GM10847 (cell line): ENCODE results near the gene ZGLP1.
A peak's percentile ranks its signal among the peaks of the same experiment; 100 is the strongest.

Experiments used
- POLR2A ChIP-seq: IDR thresholded peaks from 2 replicates; pipeline ENCODE4 v1.6.1; 2011; ENCODE audit not compliant: insufficient read length; ENCODE audit errors: extremely low read depth

Gene ZGLP1

GRCh38 chr19:10317045-10317856, 7.6 kb upstream of the ZGLP1 start:
- no peak for TF ChIP-seq POLR2A

GRCh38 chr19:10316229-10317044, 6.8 kb upstream of the ZGLP1 start:
- no peak for TF ChIP-seq POLR2A

GRCh38 chr19:10315335-10316214, 6.0 kb upstream of the ZGLP1 start, which contains the start of gene FDX2:
FDX2 (minus strand) TSS chr19:10316015; CDS start chr19:10315996, 19 bp downstream.
- TF ChIP-seq POLR2A, result peak; percentile 72

GRCh38 chr19:10306327-10306726, 3.3 kb downstream of the ZGLP1 start:
- TF ChIP-seq POLR2A, result no peak

- TF ChIP-seq POLR2A, result no peak
Observed at GRCh38 chr19:10305139-10305806, 4.3 kb downstream of the ZGLP1 start.

GRCh38 chr19:10299545-10300458, 9.8 kb downstream of the ZGLP1 start:
- no peak for TF ChIP-seq POLR2A

GRCh38 chr19:10295847-10296591, 13.6 kb downstream of the ZGLP1 start:
- TF ChIP-seq POLR2A, result no peak

- TF ChIP-seq POLR2A, result no peak
Observed at GRCh38 chr19:10295305-10295846, 14.2 kb downstream of the ZGLP1 start.

- TF ChIP-seq POLR2A, result no peak
Observed at GRCh38 chr19:10294368-10294697, 15.3 kb downstream of the ZGLP1 start.

GRCh38 chr19:10293637-10294367, 15.8 kb downstream of the ZGLP1 start:
- no peak for TF ChIP-seq POLR2A

- no peak for TF ChIP-seq POLR2A
Observed at GRCh38 chr19:10292789-10293636, 16.6 kb downstream of the ZGLP1 start.

GRCh38 chr19:10292206-10292788, 17.3 kb downstream of the ZGLP1 start:
- no peak for TF ChIP-seq POLR2A
